Heart left ventricle (tissue), 13 donors: Measurements from ENCODE around the gene JAGN1.

Source experiments
- POLR2A ChIP-seq, 2 donors: fragments of 450-650 bp; IDR thresholded peaks; one replicate each; pipeline ENCODE4 v1.6.1; 2017; ENCODE audit warnings: antibody characterized with exemption in 2 of 2, mild to moderate bottlenecking in 2 of 2, moderate library complexity in 2 of 2
- TF ChIP-seq, protein P1 (sequence below), 12 donors: fragments of 200-600 bp; sonication (generic) in 4 of 12; IDR thresholded peaks; one replicate each; pipeline versions ENCODE4 v1.5.0 to v1.8.0; 2018 to 2022; ENCODE audit warnings: antibody characterized with exemption in 12 of 12, mild to moderate bottlenecking in 5 of 12
- donor health status: ischemic (EF 13 %, LVEDD 7.1; RV severe dilation, severe dysfunction).
- donor health status: DM: no; HTN: yes; CAD: no.
- donor health status: DM: no; HTN: no; CAD: no.
- donor health status: ischemic (EF 25% LVEDD 6.9; RV normal size, moderate dysfunction).
- donor health status: ischemic (EF 25% LVEDD 5.7; RV mildly dilated, moderate dysfunction).
- donor health status: ischemic (EF 35%, LVEDD 5.7; RV mildly dilated, moderate dysfunction).
- donor health status: nonischemic (EF 11% LVEDD 7.7; RV severe dilation, severe dysfunction).
- donor health status: DM: yes; HTN: yes; CAD: no.
- donor health status: PGD.
- donor health status: ischemic (EF 29% LVEDD 5.4; RV normal size, mild dysfunction).
- donor health status: nonischemic (EF 23%, LVEDD 6.1; RV moderate dilation, normal function).

DNA sequence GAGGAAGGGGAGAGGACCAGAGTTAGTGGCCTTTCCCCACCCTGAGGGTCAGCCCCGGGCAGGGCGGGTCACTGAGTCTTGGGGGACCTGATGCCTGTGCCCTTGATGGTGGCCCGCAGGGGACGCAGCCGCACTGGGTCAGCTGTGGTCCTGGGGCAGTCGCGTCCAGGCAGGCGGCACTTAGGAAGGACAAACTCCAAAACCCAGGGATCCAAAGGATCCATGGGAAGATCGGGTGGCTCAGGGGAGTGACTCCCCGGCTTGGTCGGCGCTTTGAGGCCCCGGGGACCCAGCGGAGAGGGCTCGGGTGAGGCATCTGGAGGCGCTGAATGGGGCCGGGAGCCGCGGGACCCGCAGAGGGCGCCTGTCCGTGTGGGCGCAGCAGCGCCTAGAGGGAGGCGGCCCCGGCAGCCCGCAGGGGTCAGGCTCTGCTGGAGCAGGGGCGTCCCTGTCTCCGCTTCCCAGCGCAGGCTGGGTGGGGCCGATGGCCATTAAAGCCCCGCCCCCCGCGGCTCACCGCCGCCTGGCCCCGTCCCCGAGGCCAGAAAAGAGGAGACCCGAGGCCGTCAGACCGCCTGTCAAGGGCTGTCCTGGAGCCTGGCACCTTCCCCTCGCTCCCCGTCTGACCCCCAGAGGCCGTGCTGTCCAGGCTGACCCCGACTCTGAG lies 27.9 kb upstream of the JAGN1 start:
- TF ChIP-seq, protein P1, sequence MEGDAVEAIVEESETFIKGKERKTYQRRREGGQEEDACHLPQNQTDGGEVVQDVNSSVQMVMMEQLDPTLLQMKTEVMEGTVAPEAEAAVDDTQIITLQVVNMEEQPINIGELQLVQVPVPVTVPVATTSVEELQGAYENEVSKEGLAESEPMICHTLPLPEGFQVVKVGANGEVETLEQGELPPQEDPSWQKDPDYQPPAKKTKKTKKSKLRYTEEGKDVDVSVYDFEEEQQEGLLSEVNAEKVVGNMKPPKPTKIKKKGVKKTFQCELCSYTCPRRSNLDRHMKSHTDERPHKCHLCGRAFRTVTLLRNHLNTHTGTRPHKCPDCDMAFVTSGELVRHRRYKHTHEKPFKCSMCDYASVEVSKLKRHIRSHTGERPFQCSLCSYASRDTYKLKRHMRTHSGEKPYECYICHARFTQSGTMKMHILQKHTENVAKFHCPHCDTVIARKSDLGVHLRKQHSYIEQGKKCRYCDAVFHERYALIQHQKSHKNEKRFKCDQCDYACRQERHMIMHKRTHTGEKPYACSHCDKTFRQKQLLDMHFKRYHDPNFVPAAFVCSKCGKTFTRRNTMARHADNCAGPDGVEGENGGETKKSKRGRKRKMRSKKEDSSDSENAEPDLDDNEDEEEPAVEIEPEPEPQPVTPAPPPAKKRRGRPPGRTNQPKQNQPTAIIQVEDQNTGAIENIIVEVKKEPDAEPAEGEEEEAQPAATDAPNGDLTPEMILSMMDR (IDR thresholded peaks at IDR 0.05), result peak in 11 of 12 donors; percentile 33 to 64 (median 50)
- TF ChIP-seq POLR2A (IDR thresholded peaks at IDR 0.05), result peak in 1 of 2 donors; percentile 16
